MG63 (cell line): ENCODE data around the gene TSC22D4. TPM values are rescaled to one million over a fixed set of nuclear protein-coding genes. Genes with fewer than 3 reads are reported as not detected.
A peak's percentile ranks its signal among the peaks of the same experiment; 100 is the strongest.

Source experiments
- DNase-seq: peaks from one replicate; pipeline ENCODE4 v3.0.0-alpha.2; 2020
- H3K27me3 ChIP-seq: fragments of 250-450 bp; sonication (Bioruptor Pico); 2 replicates; pipeline ENCODE4 v1.5.1; 2020; ENCODE audit warnings: mild to moderate bottlenecking, moderate library complexity
- H3K36me3 ChIP-seq: fragments of 250-450 bp; sonication (Bioruptor Pico); 2 replicates; pipeline ENCODE4 v1.5.1; 2020; ENCODE audit warnings: mild to moderate bottlenecking, moderate library complexity
- H3K4me3 ChIP-seq: fragments of 250-450 bp; sonication (Bioruptor Pico); 2 replicates; pipeline ENCODE4 v1.5.1; 2020; ENCODE audit warnings: mild to moderate bottlenecking, moderate library complexity
- H3K9me3 ChIP-seq: fragments of 250-450 bp; sonication (Bioruptor Pico); 2 replicates; pipeline ENCODE4 v1.5.1; 2020; ENCODE audit warnings: mild to moderate bottlenecking, moderate library complexity
- total RNA-seq: library from RNA; depleted of rRNA; stranded (reverse); fragments of >200 nt; shearing (Covaris generic); gene quantifications from 2 replicates; pipeline ENCODE4 v1.2.3, GENCODE V29; 2014; ENCODE audit warnings: low replicate concordance; rRNA removed

TSC22D4 gene
- total RNA-seq, 1 experiment from 2014 or later = 27.7 TPM

DNA sequence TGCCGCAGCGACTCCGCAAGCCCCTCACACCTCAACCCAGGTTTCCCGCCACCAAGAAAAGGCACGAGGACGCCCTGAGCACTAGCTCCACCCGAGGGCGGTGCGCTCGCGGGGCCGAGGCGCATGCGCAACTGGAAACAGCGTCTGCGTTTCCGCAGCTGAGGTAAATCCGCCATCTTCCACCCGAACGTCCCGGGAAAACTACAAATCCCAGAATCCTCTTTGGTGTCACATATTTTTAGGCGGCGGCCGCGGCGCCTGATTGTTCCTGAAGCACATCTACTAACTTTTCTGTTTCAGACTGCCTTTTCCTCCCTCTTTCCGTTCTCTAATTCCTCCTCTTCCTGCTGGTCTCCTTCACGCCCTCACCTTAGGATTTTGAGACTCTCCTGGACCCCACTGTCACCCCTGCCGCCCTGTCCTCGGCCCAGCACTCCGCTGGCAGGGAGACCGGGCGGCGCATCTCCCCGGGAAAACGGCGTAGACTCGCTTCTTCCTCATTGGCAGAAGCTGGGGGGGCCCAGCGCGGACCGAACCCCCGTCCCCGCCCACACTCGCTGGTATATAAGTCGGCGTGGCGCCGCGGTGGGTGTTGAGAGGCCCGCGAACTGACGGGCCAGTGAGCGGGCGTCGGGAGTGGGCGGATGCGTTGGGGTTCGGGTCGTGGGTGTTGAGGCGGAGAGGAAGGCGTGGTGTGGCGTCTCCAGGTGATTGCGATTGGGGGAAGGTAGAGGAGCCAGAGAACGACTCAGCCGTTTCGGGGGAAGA lies 50.6 kb downstream of the TSC22D4 start, which contains the start of gene ZCWPW1:
Gene ZCWPW1, minus strand, starts transcription at position 505 of the 768 bp plus-strand sequence. CDS start 8,054 bp downstream, outside the sequence.
- H3K9me3 ChIP-seq = no peaks in the 10 kb centered on the region
- H3K27me3 ChIP-seq = no peaks in the 10 kb centered on the region
- peak; percentile 94 for DNase-seq
- H3K4me3 ChIP-seq = peak within 1 kb of the TSS; percentile 94
- H3K36me3 ChIP-seq = peaks cover 23% of the 10 kb centered on the region

GRCh38 chr7:100427762-100428198 lies 51.2 kb downstream of the TSC22D4 start:
- peak overlapping the region; percentile 94 for H3K4me3 ChIP-seq
- no peak for DNase-seq
- H3K9me3 ChIP-seq = no peaks in the 10 kb centered on the region
- H3K27me3 ChIP-seq = no peaks in the 10 kb centered on the region
- H3K36me3 ChIP-seq = peaks cover 17% of the 10 kb centered on the region

- Histone ChIP-seq H3K36me3 (peaks cover 11% of the 10 kb centered on the region), H3K4me3 (no peak overlapping the region), H3K9me3 (no peaks in the 10 kb centered on the region), H3K27me3 (no peaks in the 10 kb centered on the region)
- no peak for DNase-seq
Observed at GRCh38 chr7:100426516-100426915, 52.5 kb downstream of the TSC22D4 start.

DNA sequence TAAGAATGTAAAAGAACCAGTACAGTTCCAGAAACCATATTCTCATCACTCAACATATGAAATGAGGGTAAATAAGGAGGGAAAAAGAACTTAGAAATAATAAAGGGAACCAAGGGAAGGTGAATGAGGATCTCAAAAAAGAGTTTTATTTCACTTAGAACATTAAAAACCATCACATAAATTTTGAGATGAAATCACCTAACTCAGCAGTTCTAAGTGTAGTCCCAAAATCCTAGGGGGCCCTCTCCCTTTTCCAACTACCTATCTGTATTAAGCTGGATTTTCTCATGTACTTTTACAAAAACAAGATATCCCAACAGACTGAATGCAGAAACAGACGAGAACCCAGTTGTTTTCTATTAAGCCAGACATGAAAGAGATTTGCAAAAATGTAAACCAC lies 53.7 kb downstream of the TSC22D4 start:
- H3K27me3 ChIP-seq = no peaks in the 10 kb centered on the region
- no peaks in the 10 kb centered on the region for H3K9me3 ChIP-seq
- peaks cover 2% of the 10 kb centered on the region; the same call in 1 of the 2 replicates for H3K36me3 ChIP-seq
- no peak for DNase-seq
- no peak overlapping the region for H3K4me3 ChIP-seq

DNA sequence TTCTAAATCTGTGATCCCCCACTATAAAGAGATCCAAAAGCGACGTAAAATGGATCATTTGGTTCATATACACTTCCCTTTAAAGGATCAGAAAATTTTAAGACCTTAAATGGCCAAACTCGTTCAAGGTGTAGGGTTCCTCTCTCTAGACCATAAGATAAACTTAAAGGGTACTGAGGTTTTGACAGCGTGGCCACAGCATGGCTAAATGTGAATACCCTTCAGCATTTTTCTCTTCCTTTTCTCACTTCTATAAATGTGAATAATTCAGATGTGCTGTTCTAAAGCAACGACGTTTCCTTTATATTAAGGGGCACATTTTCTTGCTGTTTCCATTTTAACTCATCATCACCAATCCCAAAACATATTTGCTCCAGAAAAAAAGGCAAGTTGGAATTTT lies 55.7 kb downstream of the TSC22D4 start:
- H3K4me3 ChIP-seq = no peak overlapping the region
- H3K27me3 ChIP-seq = no peaks in the 10 kb centered on the region
- no peak for DNase-seq
- H3K9me3 ChIP-seq = no peaks in the 10 kb centered on the region
- no peaks in the 10 kb centered on the region for H3K36me3 ChIP-seq

GRCh38 chr7:100419660-100420226 lies 59.3 kb downstream of the TSC22D4 start:
- no peaks in the 10 kb centered on the region for H3K27me3 ChIP-seq
- no peak for DNase-seq
- H3K4me3 ChIP-seq = no peak overlapping the region
- H3K36me3 ChIP-seq = no peaks in the 10 kb centered on the region
- H3K9me3 ChIP-seq = no peaks in the 10 kb centered on the region

DNA sequence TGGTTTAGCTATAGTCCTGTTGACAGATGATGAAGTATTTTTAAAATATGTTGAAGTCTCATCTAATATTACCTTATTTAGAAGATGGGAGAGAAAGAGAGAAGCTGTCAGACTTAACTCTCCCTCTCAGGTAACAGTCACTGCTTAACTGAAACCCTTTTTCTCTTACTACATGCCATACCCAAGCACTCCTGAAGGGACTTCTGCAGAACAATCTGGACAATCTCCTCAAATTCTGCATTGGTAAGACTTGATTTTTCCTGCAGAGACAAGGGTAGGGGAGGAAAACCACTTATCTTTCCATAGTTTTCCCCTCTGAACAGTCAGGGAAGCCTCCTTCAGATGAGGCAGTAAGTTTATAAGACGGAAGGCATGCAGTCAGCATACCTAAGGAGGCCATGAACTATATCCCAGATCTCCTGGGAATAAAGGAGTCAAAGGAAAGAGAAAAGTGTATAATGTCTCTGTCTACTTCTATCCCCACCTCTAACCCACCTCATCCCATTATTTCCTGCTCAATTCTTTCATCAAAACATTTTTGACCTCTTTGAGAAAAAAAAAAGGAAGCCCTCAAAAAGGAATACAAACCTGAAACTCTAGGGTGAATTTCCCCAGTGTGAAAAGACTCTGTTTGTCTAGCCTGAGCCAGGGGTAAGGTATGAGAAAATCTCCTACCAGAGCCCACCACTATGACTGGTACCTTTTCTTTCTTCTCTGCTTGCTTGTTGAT lies 59.9 kb downstream of the TSC22D4 start:
- no peak for DNase-seq
- Histone ChIP-seq H3K4me3 (no peak overlapping the region), H3K9me3 (no peaks in the 10 kb centered on the region), H3K36me3 (no peaks in the 10 kb centered on the region), H3K27me3 (no peaks in the 10 kb centered on the region)

Other genes with a start within 250 kb of the TSC22D4 start
- gene SPDYE3, start 171.5 kb downstream of the TSC22D4 start, total RNA-seq = not detected in 2 replicates
- 6.2 and 7.2 TPM in 2 replicates for gene PILRB, start 121.1 kb downstream of the TSC22D4 start, total RNA-seq
- gene PILRA, start 105.7 kb downstream of the TSC22D4 start, total RNA-seq = not detected in 2 replicates
- 5.1 and 6.8 TPM in 2 replicates for gene ZCWPW1, start 50.5 kb downstream of the TSC22D4 start, total RNA-seq
- gene MEPCE, start 49.4 kb downstream of the TSC22D4 start, total RNA-seq = 46.1 and 57.3 TPM in 2 replicates
- gene PPP1R35, start 42.7 kb downstream of the TSC22D4 start, total RNA-seq = 12.9 and 25.1 TPM in 2 replicates
- 0.56 TPM in 1 of 2 replicates, not detected in the other for gene SPACDR, start 15.0 kb downstream of the TSC22D4 start, total RNA-seq
- not detected in 2 replicates for gene NYAP1, start 4.7 kb upstream of the TSC22D4 start, total RNA-seq
- 5.8 and 10.2 TPM in 2 replicates for gene AGFG2, start 60.0 kb upstream of the TSC22D4 start, total RNA-seq
- gene SAP25, start 94.7 kb upstream of the TSC22D4 start, total RNA-seq = not detected in 2 replicates
- gene LRCH4, start 106.9 kb upstream of the TSC22D4 start, total RNA-seq = 3.8 and 6.3 TPM in 2 replicates
- 1.0 and 1.2 TPM in 2 replicates for gene FBXO24, start 107.1 kb upstream of the TSC22D4 start, total RNA-seq
- 53.5 and 1,171 TPM in 2 replicates for gene PCOLCE, start 123.1 kb upstream of the TSC22D4 start, total RNA-seq
- 1.8 and 5.9 TPM in 2 replicates for gene MOSPD3, start 133.3 kb upstream of the TSC22D4 start, total RNA-seq
- 0.33 TPM in 1 of 2 replicates, not detected in the other for gene TFR2, start 162.3 kb upstream of the TSC22D4 start, total RNA-seq
- not detected in 2 replicates for gene ACTL6B, start 177.2 kb upstream of the TSC22D4 start, total RNA-seq
- gene GNB2, start 194.5 kb upstream of the TSC22D4 start, total RNA-seq = 128 and 174 TPM in 2 replicates
- 9.1 and 9.2 TPM in 2 replicates for gene GIGYF1, start 215.0 kb upstream of the TSC22D4 start, total RNA-seq
- gene POP7, start 226.9 kb upstream of the TSC22D4 start, total RNA-seq = 41.5 and 92.8 TPM in 2 replicates
- not detected in 2 replicates for gene EPO, start 241.3 kb upstream of the TSC22D4 start, total RNA-seq